Stomach (tissue), 4 donors: ENCODE measurements around the gene PARK7.

Source experiments
- CTCF ChIP-seq, 7 experiments: fragments of 450-650 bp in 4 of 7; fragments of 200-600 bp in 3 of 7; sonication (generic) in 3 of 7; IDR thresholded peaks; one replicate each; pipeline ENCODE4 v1.5.1; 2016 to 2019; ENCODE audit warnings: antibody characterized with exemption in 7 of 7, control low read depth in 2 of 7, mild to moderate bottlenecking in 1 of 7
- EP300 ChIP-seq: sonication (generic); formaldehyde crosslinking; IDR thresholded peaks from one replicate; pipeline ENCODE4 v1.6.1; 2017; ENCODE audit warnings: antibody characterized with exemption
- POLR2A ChIP-seq, 4 donors: fragments of 450-650 bp; IDR thresholded peaks; one replicate each; pipeline ENCODE4 v1.6.1; 2016; ENCODE audit warnings: antibody characterized with exemption in 4 of 4, control low read depth in 2 of 4, mild to moderate bottlenecking in 1 of 4, moderate library complexity in 1 of 4
- POLR2AphosphoS5 ChIP-seq, 3 donors: sonication (generic); formaldehyde crosslinking; IDR thresholded peaks; one replicate each; pipeline ENCODE4 v1.6.1; 2016; ENCODE audit warnings: antibody characterized with exemption in 3 of 3

GRCh38 chr1:7973086-7973485, 11.6 kb downstream of the PARK7 start:
- TF ChIP-seq CTCF (IDR thresholded peaks at IDR 0.05) (no peak), POLR2A (IDR thresholded peaks at IDR 0.05) (no peak), EP300 (no peak), POLR2AphosphoS5 (IDR thresholded peaks at IDR 0.05) (no peak)
